Fibroblast of lung (primary cell): ENCODE results near the gene LTBP1. TPM values are rescaled to one million over a fixed set of nuclear protein-coding genes. Genes with fewer than 3 reads are reported as not detected.
A peak's percentile ranks its signal among the peaks of the same experiment; 100 is the strongest.

ENCODE experiments used
- DNase-seq, 2 donors: peaks; one replicate each; pipeline versions ENCODE4 v3.0.0 to v3.0.0-alpha.2; 2010; ENCODE audit warnings: low read depth in 2 of 2
- H2AFZ ChIP-seq: 2 replicates; pipeline ENCODE4 v1.5.1; 2012; ENCODE audit warnings: low read length, control low read depth, inconsistent platforms
- H3K27ac ChIP-seq: 2 replicates; pipeline ENCODE4 v1.5.1; 2011; ENCODE audit warnings: low read length, control low read depth; ENCODE audit not compliant: insufficient read depth
- H3K27me3 ChIP-seq: 2 replicates; pipeline ENCODE4 v1.5.1; 2011; ENCODE audit warnings: mild to moderate bottlenecking, low read length; ENCODE audit not compliant: control insufficient read depth, insufficient read depth
- H3K36me3 ChIP-seq: 2 replicates; pipeline ENCODE4 v1.5.1; 2011; ENCODE audit warnings: low read length; ENCODE audit not compliant: control insufficient read depth, insufficient read depth
- H3K4me1 ChIP-seq: 2 replicates; pipeline ENCODE4 v1.5.1; 2011; ENCODE audit warnings: low read length; ENCODE audit not compliant: control insufficient read depth, insufficient read depth; ENCODE audit errors: extremely low read depth
- H3K4me2 ChIP-seq: 2 replicates; pipeline ENCODE4 v1.5.1; 2011; ENCODE audit warnings: low read length, control low read depth; ENCODE audit not compliant: insufficient read depth; ENCODE audit errors: extremely low read depth
- H3K4me3 ChIP-seq, 4 experiments: fragments of 200-600 bp in 1 of 4; sonication (generic) in 1 of 4; replicated peaks in 1 of 4; 2 replicates each; pipeline ENCODE4 v1.5.1; 2011 to 2016; ENCODE audit warnings: low read length in 4 of 4, low read depth in 3 of 4, mild to moderate bottlenecking in 3 of 4, control low read depth in 2 of 4, inconsistent platforms in 1 of 4, mixed read lengths in 1 of 4; ENCODE audit not compliant: insufficient read depth in 1 of 4; ENCODE audit errors: control extremely low read depth in 1 of 4
- H3K79me2 ChIP-seq: 2 replicates; pipeline ENCODE4 v1.5.1; 2012; ENCODE audit warnings: mild to moderate bottlenecking, low read length, inconsistent platforms; ENCODE audit not compliant: control insufficient read depth, insufficient read depth
- H3K9ac ChIP-seq: 2 replicates; pipeline ENCODE4 v1.5.1; 2011; ENCODE audit warnings: mild to moderate bottlenecking, low read length, control low read depth; ENCODE audit not compliant: insufficient read depth
- H3K9me3 ChIP-seq: 2 replicates; pipeline ENCODE4 v1.5.1; 2012; ENCODE audit warnings: low read depth, low read length; ENCODE audit not compliant: control insufficient read depth, insufficient read depth
- H4K20me1 ChIP-seq: 2 replicates; pipeline ENCODE4 v1.5.1; 2011; ENCODE audit warnings: low read length; ENCODE audit not compliant: control insufficient read depth, insufficient read depth; ENCODE audit errors: extremely low read depth
- CTCF ChIP-seq, 2 donors: IDR thresholded peaks in 1 of 2; conservative IDR thresholded peaks in 1 of 2; 1 replicate in 1 of 2; 2 replicates in 1 of 2; pipeline ENCODE4 v1.5.1; 2011 to 2012; ENCODE audit warnings: low read length in 2 of 2, control low read depth in 1 of 2, inconsistent platforms in 1 of 2, low read depth in 1 of 2, mild to moderate bottlenecking in 1 of 2
- EZH2 ChIP-seq: IDR thresholded peaks from 2 replicates; pipeline ENCODE4 v1.5.1; 2012; ENCODE audit warnings: low read length, control low read depth, mild to moderate bottlenecking; ENCODE audit errors: missing control alignments
- polyA plus RNA-seq, 2 donors: library from polyadenylated mRNA; depleted of rRNA in 1 of 2; stranded (reverse) in 1 of 2; unstranded in 1 of 2; fragments of >200 nt; gene quantifications; 2 replicates each; pipeline ENCODE4 v1.2.1, GENCODE V29; 2011 to 2012; ENCODE audit warnings: missing spikeins in 1 of 2
- total RNA-seq: library from RNA; depleted of rRNA; stranded (reverse); fragments of >200 nt; gene quantifications from 2 replicates; pipeline ENCODE4 v1.2.1, GENCODE V29; 2014

The LTBP1 gene
- total and polyA plus RNA-seq, 2 donors (not counting 1 experiment from before 2014, with no cell fraction given) = 254 to 324 TPM

- H3K9ac ChIP-seq = no peak overlapping the region
- no peaks in the 10 kb centered on the region for H3K79me2 ChIP-seq
- TF ChIP-seq CTCF (conservative IDR thresholded peaks at IDR 0.05 in 1 of 2, IDR thresholded peaks at IDR 0.05 in 1 of 2; ENCODE audit: low read depth in 1 of 2, low read length in 2 of 2) = no peak
- TF ChIP-seq EZH2 = no peak
- peaks cover 2% of the 10 kb centered on the region for H3K36me3 ChIP-seq
- no peak overlapping the region for H3K4me2 ChIP-seq
- no peak for DNase-seq
- no peak overlapping the region for H3K27ac ChIP-seq
- H3K27me3 ChIP-seq = no peaks in the 10 kb centered on the region
- peaks cover 11% of the 10 kb centered on the region for H3K4me1 ChIP-seq
- no peak overlapping the region for H2AFZ ChIP-seq
- H3K4me3 ChIP-seq = no peak overlapping the region
- no peaks in the 10 kb centered on the region for H4K20me1 ChIP-seq
- H3K9me3 ChIP-seq = no peaks in the 10 kb centered on the region
Measured at GRCh38 chr2:33288011-33288410, 341.3 kb downstream of the LTBP1 start.

DNA sequence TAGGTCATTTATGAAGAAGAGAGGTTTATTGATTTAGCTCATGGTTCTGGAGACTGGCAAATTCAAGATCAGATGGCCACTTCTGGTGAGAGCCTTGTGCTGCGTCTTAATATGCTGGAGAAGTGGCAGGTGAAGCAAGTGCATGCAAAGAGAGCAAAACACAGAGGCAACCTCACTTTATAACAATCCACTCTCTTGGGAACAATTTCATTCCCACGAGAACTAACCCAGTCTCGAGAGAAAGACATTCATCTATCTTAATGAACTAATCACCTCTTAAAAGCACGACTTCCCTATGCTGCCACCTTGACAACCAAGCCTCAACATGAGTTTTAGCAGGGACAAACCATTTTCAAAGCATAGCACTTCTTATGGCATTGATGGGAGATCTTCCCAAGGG lies 343.2 kb downstream of the LTBP1 start:
- H3K27ac ChIP-seq = no peak overlapping the region
- no peaks in the 10 kb centered on the region for H3K36me3 ChIP-seq
- H3K4me3 ChIP-seq = no peak overlapping the region
- no peaks in the 10 kb centered on the region for H3K79me2 ChIP-seq
- no peak overlapping the region for H2AFZ ChIP-seq
- no peak overlapping the region for H3K4me2 ChIP-seq
- no peaks in the 10 kb centered on the region for H3K9me3 ChIP-seq
- peak in 1 of 2 donors; percentile 21 for DNase-seq
- H3K4me1 ChIP-seq = peaks cover 11% of the 10 kb centered on the region
- no peaks in the 10 kb centered on the region for H3K27me3 ChIP-seq
- H3K9ac ChIP-seq = no peak overlapping the region
- TF ChIP-seq EZH2 = no peak
- TF ChIP-seq CTCF (conservative IDR thresholded peaks at IDR 0.05 in 1 of 2, IDR thresholded peaks at IDR 0.05 in 1 of 2; ENCODE audit: low read depth in 1 of 2, low read length in 2 of 2) = no peak
- no peaks in the 10 kb centered on the region for H4K20me1 ChIP-seq

DNA sequence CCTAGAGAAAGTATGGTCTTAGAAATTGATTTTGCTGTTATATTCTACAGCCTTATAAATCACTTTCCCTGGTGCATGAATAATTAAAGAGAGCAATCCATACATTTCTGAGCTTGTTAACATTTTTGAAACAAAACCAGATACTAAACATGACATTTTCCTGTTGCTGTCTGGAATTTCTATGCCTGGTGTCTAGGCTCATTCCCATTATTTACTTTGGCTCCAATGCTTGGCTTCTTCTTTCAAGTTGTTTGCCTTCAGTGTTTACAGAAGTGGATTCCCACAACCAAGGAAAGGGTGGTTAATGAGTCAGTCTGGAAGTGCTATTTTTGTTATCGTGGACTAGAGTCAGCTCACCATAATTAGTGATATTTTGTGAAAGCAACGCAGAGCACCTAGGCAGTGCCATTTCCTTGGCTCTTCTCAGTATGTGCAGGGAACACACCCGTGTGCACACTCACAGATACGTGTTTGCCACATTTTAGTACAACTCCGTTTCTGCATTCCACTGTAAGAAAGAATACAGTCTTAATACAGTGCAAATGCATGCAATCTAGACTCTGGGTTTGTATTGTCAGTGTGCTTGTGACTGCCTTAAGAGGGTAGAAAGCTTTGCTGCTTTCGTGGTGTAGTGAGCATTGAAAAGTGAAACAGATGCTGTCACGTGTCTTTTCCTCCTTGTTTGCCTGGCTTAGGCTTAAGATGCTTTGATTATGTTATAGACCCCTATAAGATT lies 344.7 kb downstream of the LTBP1 start:
- Histone ChIP-seq H4K20me1 (no peaks in the 10 kb centered on the region), H3K27ac (peak overlapping the region; percentile 49), H3K4me3 (peak overlapping the region in 3 of 4 experiments; percentile 18 to 35 (median 28)), H3K27me3 (no peaks in the 10 kb centered on the region), H3K36me3 (no peaks in the 10 kb centered on the region), H3K9me3 (no peaks in the 10 kb centered on the region), H3K4me2 (peak overlapping the region; percentile 85), H3K4me1 (peaks cover 11% of the 10 kb centered on the region), H2AFZ (peak overlapping the region; percentile 30), H3K79me2 (no peaks in the 10 kb centered on the region), H3K9ac (no peak overlapping the region)
- TF ChIP-seq EZH2 (no peak), CTCF (conservative IDR thresholded peaks at IDR 0.05 in 1 of 2, IDR thresholded peaks at IDR 0.05 in 1 of 2; ENCODE audit: low read depth in 1 of 2, low read length in 2 of 2) (no peak)
- DNase-seq = peak; percentile 83 to 98
